Dermis blood vessel endothelial cell (primary cell): ENCODE results near the gene PACSIN3. TPM values are rescaled to one million over a fixed set of nuclear protein-coding genes. Genes with fewer than 3 reads are reported as not detected.

Experiments used
- DNase-seq: peaks from one replicate; pipeline ENCODE4 v3.0.0; 2010
- total RNA-seq: library from RNA; depleted of rRNA; stranded (reverse); fragments of >200 nt; gene quantifications from 2 replicates; pipeline ENCODE4 v1.2.3, GENCODE V29; 2014

Gene PACSIN3
- total RNA-seq, 1 donor from 2014 or later: 16.7 TPM

DNA sequence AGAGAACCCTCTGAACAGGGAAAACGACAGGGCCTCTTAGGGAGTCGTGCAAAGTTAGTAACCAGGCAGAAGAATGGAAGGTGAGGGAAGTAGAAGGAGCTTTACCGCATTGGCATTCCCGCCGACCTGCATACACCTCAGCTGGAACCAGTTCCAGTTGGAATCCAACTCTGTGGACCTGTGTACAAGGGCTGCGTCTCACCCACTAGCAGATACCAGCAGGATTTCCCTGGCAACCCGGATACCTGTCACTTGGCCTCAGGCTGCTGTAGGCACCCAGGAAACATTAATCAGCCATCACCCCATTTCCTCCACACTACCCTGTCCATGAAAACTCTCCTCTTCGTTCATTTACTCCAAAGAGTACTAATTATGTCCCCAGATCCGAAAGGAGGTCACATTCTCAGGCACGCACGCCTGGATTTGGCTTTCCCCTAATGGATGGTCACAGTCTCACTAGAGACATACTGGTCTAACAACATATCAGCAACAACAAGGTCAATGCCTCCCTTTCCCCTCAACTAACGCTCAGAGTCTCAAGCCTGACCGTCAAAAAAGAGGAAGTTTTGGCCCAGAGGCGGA, 10.4 kb downstream of the PACSIN3 start:
- DNase-seq: no peak

DNA sequence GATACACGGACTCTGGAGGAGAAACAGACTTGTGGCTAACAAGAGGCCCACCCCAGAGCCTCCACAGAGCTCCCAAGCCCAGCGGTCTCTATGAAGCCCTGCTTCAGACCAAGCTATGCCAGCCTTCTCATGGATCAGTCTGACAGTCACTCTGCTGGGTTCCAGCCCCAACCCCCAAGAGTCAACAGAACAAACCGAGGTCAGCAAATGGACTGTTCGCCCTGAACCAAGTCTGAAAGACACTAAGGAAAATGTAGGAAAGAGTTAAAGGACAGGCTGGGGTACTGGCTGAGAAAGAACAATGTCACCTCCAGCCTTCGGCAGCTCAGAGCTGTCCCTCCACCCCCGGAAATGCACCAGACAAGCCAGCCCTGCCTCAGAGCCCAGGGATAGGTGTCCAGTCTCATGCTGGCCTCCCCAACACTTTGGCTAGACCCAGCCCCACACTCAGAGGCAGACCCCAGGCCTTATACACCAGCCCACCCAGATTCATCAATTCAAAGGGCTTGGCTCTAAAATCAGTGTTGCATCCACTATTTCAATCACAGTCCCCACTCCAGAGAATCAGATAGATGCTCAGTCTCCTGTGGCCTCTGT, 13.4 kb downstream of the PACSIN3 start:
- no peak for DNase-seq

DNA sequence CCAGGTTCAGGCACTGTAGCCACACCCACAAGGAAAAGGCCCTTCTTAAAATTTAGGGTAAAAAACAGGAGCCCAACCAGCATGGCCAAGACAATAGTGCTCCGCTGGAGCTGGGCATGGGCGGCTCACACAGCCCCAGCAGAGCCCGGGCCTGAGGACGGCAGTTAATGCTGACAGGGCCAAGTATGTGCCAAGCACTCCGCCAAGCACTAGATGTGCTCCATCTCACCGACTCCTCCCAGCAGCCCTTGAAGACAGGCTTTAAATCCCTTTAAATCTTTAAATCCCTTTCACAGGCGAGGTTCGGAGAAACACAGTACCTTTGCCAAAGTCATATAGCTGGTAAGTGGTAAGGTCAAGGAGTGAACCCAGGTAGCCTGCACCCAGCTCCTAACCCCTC, 14.4 kb downstream of the PACSIN3 start:
- DNase-seq: no peak

DNA sequence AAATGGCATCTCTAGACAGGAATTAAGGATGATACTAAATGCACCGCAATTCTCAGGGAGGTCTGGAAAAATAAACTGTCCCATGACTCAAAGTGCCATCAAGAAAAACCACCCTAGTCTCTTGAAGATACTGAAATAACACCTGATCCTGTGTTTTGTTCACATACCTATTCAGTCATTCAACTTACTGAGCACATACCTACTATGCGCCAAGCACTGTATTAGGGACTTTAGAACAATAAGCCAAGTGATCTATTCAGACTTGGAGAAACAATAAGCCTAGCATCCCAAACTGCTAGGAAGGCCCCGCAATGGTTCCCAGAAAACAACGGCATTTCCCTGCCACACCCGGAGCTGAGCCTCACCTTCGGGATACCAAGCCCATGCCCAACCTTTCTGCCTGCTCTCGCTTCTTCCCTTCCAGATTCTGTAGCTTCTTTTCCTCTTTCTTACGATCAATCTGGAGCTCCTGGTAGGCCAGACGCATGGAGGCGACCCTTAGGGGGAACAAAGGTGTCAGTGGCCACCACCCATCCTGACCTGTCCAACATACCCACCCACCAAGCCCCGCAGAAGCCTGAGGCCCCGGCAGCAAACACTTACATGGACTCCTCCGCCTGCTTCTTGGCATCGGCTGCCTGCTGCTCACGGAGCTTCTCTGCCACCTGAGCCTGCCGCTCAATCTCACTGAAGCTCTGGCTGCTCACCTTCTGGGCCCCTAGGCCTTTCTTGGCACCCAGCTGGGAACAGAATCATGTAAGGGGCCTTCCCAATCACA, 15.0 kb downstream of the PACSIN3 start:
- no peak for DNase-seq

DNA sequence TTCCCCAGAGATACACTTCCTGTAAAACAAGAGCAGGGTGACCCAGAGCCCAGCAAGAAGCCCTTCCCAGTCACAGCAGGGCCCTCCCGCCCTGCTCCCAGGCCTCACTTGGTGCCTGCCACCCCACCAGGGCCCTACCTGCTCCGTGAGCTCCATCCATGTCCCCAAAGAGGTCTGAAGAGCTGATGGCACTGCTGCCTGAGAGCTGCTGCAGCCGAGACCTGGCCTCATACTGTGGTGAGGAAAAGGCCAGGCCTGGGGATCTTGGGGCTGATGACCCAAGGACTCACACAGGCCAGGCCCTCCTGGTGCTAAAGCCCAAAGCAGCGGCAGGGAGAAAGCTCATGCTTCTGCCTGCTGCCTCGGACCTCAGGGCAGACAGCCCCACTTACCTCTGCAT, 19.9 kb downstream of the PACSIN3 start:
- no peak for DNase-seq

DNA sequence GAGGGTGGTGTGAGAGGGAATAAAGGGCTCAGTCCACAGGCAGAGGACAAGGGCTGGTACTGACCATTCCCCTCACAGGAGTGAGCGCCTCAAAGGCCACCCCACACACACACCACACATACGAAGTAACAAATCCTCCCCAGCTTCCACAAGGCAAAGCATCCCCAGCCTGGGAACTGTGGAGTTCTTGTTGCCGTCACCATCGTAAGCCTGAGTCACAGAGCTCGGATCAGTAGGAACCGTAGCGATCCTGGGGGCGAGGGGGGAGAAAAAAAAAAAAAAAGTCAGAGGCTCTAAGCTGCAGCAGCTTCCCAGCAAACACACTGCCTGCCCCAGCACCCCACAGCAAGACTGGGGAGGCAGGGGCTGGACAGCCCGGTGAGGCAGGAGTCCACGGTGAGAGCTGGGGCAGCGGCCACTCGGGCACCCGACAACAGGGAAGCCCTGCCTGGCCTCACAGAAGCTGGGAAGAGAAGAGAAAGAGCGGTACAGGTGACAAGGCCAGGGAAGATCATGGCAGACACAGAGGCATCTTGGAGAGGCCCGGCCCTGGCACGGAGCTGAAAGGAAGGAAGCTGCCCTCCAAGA, 20.9 kb downstream of the PACSIN3 start:
- DNase-seq: no peak

DNA sequence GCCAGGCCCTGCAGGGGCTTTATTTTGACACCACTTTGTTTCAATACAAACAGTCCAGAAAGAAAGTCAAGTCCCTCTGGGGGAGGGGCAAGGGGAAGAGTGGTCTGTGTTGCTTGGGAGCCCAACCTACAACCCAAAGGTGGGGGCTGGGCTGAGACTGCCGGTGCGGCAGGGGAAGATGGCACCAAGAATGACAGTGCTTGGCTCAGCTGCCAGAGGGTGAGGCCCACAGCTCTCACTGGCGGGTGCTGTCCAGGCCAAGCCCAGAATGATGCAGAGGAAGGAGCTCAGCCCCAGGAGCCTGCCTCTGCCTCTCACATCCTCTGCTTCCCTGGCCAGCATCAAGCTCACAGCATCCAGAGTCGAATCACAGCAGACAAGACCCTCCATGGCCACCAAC, 21.9 kb downstream of the PACSIN3 start:
- no peak for DNase-seq

DNA sequence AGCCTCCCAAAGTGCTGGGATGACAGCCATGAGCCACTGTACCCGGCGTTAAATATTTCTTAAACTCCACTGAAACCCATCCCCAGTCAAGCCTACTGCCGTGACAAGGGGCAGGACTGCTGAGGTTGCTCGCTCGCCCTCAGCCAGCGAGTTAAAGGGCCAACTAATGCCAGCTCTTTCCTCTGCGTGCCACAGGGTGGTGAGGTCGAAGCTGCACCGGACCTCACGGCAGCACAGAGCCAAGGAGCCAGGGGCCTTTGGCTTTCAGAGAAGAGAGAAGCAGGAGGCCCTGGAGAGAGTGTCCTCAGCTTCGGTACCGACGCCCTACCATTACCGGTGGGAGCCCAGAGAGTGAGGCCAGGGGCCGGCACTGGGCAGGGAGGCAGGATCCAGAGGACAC, 22.3 kb downstream of the PACSIN3 start:
- no peak for DNase-seq

DNA sequence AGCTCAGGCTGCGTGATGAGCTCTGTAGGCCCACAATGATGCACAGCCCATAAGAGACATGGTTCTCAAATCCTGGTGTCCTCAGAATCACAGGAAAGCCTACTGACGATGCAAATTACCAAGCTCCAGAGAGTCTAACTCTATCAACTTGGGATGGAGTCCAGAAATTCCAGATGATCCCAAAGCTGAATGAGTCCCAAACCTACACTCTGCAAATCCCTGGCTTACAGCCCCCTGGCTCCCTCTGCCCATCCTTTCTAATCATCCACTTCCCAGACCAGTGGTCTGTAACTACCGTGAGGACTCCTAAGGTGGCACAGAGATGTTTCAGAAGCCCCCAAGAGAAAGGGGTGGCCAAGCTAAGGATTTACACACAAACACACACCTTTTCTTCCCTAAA, 23.0 kb downstream of the PACSIN3 start:
- no peak for DNase-seq

DNA sequence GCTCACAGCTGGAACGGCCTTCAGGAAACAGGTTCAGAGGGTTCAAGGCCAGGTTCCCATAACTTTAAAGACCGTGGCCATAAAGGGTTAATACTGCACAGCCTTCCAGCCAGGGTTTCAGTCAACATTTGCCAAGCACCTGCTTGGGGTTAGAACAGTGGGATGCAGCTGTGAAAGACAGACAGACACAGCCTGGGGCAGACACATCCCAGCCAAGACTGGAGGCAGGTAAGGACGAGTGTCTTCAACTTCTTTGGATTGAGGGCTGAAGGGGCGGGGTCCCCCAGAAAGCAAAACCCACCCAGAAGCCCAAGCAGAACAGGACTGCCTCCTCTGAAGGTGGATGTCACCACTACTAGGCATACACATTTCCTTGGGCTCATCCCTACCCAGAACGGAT, 23.8 kb downstream of the PACSIN3 start:
- DNase-seq: no peak

DNA sequence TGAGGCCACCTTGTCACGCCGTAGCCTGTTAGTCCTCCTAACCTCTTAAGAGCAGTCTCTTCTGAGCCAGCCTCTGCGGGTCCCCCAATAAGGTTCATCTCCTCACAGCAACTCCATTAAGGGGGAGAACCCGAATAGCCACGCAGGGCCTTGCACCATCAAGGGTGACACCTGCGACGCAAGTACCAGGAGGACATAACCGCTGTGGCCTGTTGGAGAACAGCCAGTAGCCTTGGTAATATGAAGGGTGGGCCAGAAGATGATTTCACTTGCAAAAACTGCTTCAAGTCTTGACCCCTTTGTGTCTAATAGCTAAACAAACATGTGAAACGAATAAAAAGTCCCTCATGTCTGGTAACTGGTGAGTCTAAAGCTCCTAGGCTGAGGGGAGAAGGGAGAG, 24.3 kb downstream of the PACSIN3 start:
- no peak for DNase-seq

DNA sequence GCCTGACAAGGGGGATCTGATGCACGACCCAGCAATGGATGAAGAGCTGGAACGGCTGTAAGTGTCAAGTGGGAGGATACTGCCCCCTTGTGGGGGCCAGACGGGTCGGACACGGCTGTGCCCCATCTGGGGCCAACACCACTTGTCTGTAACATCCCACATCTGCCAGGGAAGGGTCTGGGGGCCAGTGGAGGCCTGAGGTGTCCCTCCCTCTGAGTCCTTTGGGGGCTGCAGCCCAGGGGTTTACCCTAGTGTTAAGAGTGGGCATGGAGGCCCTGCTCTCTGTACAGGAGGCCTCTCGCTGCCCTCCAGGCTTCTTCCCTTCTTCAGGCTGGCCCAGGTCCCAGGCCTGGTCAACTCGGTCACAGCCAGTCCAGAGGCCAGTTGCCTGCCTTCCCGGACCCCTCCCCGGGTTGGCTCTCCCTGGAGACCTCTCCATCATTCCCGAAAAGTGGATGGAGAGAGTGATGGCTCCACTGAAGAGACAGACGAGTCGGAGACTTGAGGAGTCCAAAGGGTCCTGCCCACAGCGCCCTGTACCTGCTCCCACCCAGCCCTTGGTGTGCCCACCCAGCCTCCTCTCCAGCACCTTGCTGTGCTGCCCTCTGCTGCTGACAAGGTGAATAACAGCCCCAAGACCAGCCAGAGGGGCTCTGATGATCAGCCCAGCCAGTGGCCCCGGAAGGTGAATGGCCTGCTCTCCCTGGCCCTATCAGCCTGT, 24.9 kb downstream of the PACSIN3 start:
- DNase-seq: peak; percentile 82

DNA sequence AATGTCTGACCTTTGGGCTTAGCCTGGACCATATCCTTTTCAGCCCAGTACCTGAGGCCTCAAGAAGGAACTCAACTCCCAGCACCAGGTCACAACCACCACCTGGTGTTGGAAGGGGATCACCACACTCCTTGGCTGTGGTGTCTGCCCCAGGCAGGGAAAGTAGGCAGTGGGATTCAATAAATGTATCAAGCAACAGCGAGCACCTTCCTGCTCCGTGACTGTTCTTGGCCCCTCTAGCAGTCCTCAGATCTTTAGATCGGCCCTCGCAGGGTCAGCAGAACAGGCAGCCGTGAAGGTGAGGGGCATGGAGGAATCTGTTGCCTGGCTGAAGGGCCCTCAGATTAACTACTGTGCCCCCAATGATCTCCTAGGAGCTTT, 25.5 kb downstream of the PACSIN3 start:
- DNase-seq: no peak

DNA sequence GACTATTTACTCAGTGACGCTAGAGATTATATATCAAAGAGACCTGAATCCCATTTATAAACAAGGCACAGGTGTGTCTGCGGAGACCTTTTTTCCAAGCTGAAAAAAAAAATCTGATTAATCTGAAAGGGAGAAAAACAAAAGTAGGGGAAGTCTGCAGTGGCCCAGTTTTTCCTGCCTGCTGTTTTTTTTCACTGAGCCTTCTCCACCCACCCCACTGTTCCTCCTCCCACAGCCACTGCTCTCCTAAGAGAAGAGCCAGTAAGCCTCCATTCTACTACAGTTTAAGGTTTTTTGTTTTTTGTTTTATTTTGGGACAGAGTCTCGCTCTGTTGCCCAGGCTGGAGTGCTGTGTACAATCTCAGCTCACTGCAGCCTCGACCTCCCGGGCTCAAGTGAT, 28.0 kb downstream of the PACSIN3 start:
- DNase-seq: no peak

DNA sequence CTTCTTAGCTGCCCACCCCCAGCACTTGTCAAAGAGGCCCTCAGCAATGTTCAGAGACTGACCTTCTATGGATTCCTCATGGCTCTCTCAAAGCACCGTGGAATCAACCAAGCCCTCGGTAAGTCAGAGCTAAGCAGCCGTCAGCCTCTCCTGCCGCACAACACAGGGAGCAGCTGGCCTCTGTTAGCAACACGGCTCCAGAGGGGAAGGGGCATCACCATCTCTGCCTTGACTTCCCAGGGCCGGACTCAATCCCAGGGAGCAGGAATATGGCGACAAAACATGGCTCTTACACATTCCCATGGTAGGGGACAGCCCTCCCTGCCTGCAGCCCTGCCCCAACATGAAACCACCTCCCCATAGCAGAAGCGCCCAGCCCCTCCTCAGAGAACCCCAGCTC, 28.4 kb downstream of the PACSIN3 start:
- DNase-seq: no peak

DNA sequence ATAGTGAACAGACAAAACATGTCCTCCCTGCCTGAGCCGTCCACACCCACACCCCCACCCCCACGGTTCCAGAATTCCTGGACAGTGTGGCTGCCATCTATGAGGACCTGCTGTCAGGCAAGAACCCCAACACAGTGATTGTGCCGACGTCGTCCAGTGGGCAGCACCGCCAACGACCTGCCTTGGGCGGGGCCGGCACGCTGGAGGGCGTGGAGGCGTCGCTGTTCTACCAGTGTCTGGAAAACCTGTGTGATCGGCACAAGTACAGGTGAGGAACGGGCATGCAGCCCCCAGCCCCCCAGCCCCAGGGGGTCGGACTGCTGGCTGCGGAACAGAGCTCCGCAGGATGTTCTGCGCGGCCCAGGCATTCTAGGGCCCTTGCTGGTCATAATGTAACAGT, 29.3 kb downstream of the PACSIN3 start:
- no peak for DNase-seq

DNA sequence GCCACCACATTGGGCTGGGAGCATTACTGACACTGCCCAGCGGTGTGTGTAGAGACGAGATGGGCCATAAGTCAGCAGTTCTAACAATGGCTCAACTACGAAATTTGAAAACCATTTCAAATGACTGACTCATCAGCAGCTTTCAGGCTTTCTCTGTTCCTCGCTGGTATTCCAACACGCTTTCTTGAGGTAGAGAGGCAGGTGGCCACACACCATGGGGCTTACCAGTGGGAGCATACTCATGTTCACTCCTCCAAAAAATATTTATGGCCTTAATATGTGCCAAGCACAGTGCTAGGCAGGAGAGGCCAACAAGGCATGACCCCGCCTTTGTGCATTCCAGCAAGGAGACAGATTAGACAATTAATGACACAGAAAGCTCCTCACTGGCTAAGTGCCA, 29.9 kb downstream of the PACSIN3 start:
- no peak for DNase-seq

DNA sequence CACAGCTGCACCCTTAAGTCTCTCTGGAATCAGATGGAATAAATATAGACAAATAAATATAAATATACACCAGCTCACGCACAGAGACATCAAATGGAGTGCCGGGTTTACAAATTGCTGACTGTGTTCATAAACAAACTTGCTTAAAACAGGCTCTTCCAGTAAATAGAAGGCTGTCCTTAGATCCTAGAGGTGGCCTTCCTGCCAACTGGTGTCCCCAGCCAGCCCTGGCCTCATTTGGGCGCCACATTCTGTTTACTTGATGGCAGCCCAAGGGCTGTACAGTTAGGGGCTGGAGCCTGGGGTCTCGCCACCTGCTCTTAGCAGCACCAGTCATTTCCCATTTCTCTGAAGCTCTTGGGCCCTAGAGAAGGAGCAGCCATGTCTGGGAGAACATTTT, 30.4 kb downstream of the PACSIN3 start:
- no peak for DNase-seq

DNA sequence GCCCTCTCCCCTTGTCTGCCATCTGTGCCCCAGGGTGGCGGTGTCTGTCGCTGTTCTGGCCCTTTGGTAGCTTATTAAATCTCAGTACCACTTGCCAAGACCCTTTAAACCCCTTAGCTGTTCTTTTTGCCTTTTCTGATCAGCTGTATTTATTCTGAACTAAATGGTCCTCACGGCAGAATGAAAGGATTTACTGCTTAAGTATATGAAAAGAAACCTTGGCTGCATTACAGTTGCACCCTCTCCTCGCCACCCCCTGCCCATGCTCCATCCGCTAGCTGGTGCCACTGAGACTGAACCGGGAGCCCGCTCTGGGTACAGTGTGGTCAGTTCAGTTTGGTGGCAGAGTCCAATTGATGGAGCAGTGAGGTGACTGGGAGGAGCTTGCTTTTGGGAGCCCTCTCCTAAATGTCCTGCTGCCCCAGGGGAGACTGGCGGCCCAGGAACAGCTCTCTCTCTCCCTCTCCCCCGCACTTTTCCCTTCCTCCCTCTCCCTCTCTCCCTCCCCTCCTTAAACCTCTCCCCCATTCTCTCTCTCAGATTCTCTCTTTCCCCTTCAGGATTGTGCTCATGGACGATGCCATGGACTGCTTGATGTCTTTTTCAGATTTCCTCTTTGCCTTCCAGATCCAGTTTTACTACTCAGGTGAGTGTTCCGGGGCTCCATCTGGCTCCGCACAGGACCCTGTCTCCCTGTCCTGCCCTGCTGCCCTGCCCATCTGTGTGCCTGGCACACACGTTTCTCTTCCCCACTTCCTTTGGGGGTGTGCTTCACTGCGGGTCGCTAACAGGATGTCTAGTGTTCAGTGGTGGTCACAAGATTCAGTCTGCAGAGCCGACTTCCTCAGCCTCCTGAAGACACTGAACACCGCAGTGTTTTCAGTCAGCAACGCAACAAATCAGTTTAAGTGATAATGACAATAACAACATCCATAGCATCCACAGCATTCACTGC, 31.3 kb downstream of the PACSIN3 start:
- no peak for DNase-seq

DNA sequence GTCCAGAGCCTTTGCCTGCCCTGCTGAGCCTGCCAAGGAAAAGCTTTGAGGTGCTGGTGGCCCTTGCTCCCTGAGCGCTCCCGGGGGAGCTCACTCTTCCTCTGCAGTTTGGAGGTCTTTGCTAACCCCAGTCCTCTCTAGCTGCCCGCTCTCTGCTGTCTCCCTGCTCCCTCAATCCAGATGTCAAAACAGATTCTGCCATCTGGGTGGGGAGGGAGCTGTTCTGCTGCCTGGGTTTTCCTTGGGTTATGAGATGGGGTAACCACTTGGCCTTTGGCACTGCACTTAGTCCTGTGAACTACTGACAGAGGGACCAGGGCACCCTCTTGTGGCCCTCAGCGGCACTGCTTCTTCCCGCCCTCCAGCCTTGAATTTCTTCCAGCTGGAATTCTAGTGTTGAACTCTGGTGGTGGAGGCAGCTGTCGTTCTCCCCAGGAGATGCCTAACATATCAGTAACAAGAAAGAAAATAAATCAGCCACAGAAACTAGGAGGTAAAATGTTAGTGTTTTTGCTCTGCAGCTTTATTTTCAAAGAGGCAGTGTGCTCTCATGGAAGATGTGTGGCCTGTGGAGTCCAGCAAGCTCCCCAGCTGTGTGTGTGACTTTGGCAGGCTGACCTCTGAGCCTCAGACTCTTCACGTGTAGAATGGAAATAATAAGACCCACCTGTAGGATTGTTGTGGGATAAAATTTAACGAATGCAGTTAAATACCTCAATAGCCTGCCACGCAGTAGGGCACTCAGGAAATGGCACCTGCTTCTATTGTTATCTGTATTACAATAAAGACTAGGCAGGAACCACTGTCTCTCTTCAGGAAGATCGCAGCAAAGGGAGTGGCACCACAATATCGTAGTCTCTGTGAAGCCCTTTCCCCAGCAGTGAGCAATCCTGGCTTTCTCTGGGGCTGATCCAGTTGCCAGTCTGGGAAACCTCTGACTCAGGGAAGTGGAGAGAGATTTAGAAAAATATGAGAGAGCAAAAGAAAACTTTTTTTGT, 33.0 kb downstream of the PACSIN3 start:
- DNase-seq: peak; percentile 84
